Smooth muscle cell of the pulmonary artery (primary cell): ENCODE data around the gene ABCF3. TPM values are rescaled to one million over a fixed set of nuclear protein-coding genes. Genes with fewer than 3 reads are reported as not detected.

Source experiments
- total RNA-seq: library from RNA; depleted of rRNA; stranded (reverse); fragments of >200 nt; gene quantifications from 2 replicates; pipeline ENCODE4 v1.2.3, GENCODE V29; 2014

The ABCF3 gene, protein sequence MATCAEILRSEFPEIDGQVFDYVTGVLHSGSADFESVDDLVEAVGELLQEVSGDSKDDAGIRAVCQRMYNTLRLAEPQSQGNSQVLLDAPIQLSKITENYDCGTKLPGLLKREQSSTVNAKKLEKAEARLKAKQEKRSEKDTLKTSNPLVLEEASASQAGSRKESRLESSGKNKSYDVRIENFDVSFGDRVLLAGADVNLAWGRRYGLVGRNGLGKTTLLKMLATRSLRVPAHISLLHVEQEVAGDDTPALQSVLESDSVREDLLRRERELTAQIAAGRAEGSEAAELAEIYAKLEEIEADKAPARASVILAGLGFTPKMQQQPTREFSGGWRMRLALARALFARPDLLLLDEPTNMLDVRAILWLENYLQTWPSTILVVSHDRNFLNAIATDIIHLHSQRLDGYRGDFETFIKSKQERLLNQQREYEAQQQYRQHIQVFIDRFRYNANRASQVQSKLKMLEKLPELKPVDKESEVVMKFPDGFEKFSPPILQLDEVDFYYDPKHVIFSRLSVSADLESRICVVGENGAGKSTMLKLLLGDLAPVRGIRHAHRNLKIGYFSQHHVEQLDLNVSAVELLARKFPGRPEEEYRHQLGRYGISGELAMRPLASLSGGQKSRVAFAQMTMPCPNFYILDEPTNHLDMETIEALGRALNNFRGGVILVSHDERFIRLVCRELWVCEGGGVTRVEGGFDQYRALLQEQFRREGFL
- 64.6 and 69.0 TPM in 2 replicates for total RNA-seq

GRCh38 chr3:184186184-184186901 is at the start of gene ABCF3:
Gene ABCF3 (plus strand): TSS chr3:184186199. CDS start chr3:184186208, 9 bp downstream.

DNA sequence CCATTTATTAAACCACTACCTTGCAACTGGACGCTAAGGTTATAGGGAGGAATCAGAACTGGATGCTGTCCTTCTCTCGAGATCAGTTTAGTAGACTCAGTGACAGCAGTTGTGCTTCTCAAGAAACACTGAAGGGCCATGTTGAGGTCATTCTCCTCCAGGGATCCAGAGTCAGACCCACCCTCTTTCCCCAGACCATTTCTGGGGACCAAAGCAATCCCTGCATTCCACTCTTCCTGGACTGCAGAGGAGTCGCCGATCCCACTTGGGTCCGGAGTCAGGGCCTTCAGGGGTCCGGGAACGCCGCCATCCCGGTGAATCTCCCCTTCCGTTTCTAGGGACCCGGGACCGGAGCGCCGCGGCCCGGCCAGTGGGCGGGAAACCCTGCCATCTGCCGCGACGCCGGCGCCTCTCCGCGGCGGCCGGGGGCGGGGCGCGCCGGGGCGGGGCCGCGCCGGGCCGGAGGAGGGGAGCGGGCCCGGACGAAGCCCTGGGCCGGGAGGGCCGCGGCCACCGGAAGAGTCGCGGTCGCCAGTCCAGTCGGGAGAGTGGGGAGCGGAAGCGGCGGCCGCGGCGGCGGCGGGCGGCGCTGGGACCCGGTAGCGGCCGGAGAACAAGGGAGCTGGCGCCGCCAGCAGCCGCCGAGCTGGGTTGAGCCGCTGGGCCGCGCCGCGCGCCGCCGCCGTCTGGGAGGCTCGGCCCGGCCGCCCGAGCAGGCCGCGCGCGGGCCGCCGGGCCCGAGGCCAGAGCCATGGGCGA is 30.9 kb upstream of the ABCF3 start, which contains the start of gene DVL3:
Gene DVL3 (plus strand): TSS at position 493 of the 759 bp plus-strand sequence. CDS start 259 bp downstream, at position 752.

GRCh38 chr3:184174646-184175492 is 11.1 kb upstream of the ABCF3 start, which contains the start of gene AP2M1:
Gene AP2M1 (plus strand): TSS chr3:184174855. CDS start chr3:184176994, 2,139 bp downstream.

GRCh38 chr3:184229394-184230080 is 43.5 kb downstream of the ABCF3 start, which contains the start of gene VWA5B2:
Gene VWA5B2 (plus strand): TSS chr3:184229585. CDS start chr3:184230529, 944 bp downstream.

Other genes starting within 250 kb of the ABCF3 start
- 18.9 and 22.9 TPM in 2 replicates for gene ABCC5, start 168.3 kb upstream of the ABCF3 start, total RNA-seq
- gene HTR3D, start 154.5 kb upstream of the ABCF3 start, total RNA-seq = not detected in 2 replicates
- gene HTR3C, start 133.2 kb upstream of the ABCF3 start, total RNA-seq = not detected in 2 replicates
- not detected in 2 replicates for gene HTR3E, start 89.1 kb upstream of the ABCF3 start, total RNA-seq
- 27.0 and 27.2 TPM in 2 replicates for gene EIF2B5, start 50.8 kb upstream of the ABCF3 start, total RNA-seq
- gene DVL3, start 30.8 kb upstream of the ABCF3 start, total RNA-seq = 45.7 and 57.3 TPM in 2 replicates
- gene AP2M1, start 11.3 kb upstream of the ABCF3 start, total RNA-seq = 363 and 399 TPM in 2 replicates
- 0.03 and 0.52 TPM in 2 replicates for gene VWA5B2, start 43.4 kb downstream of the ABCF3 start, total RNA-seq
- 43.6 and 51.5 TPM in 2 replicates for gene ALG3, start 62.8 kb downstream of the ABCF3 start, total RNA-seq
- gene EEF1AKMT4, start 63.5 kb downstream of the ABCF3 start, total RNA-seq = 2.2 and 2.9 TPM in 2 replicates
- gene CAMK2N2, start 75.4 kb downstream of the ABCF3 start, total RNA-seq = 0.13 TPM in 2 replicates
- gene ECE2, start 89.8 kb downstream of the ABCF3 start, total RNA-seq = 0.17 TPM in 1 of 2 replicates, not detected in the other
- gene PSMD2, start 113.0 kb downstream of the ABCF3 start, total RNA-seq = 314 and 468 TPM in 2 replicates
- gene EIF4G1, start 128.4 kb downstream of the ABCF3 start, total RNA-seq = 496 and 598 TPM in 2 replicates
- 26.5 and 44.6 TPM in 2 replicates for gene FAM131A, start 151.4 kb downstream of the ABCF3 start, total RNA-seq
- 3.3 and 4.4 TPM in 2 replicates for gene CLCN2, start 175.4 kb downstream of the ABCF3 start, total RNA-seq
- 54.1 and 55.5 TPM in 2 replicates for gene POLR2H, start 175.5 kb downstream of the ABCF3 start, total RNA-seq
- gene THPO, start 192.0 kb downstream of the ABCF3 start, total RNA-seq = 0.10 and 0.46 TPM in 2 replicates
- 1.5 and 10.9 TPM in 2 replicates for gene CHRD, start 193.9 kb downstream of the ABCF3 start, total RNA-seq